ENCODE results near the gene UBE2Q1.

GRCh38 chr1:154586641-154587040, 28.2 kb upstream of the UBE2Q1 start:
- TF ChIP-seq POLR2A (IDR thresholded peaks at IDR 0.05) (no peak), CTCF (IDR thresholded peaks at IDR 0.05) (no peak)
